Ovary (tissue), 9 donors: ENCODE results near the gene MEF2C. TPM values are rescaled to one million over a fixed set of nuclear protein-coding genes. Genes with fewer than 3 reads are reported as not detected.

ENCODE experiments used
- DNase-seq, 5 donors: peaks; one replicate each; pipeline ENCODE4 v3.0.0-alpha.2; 2019 to 2020
- H3K27ac ChIP-seq, 2 donors: fragments of 200-600 bp; one replicate each; pipeline versions ENCODE4 v1.5.1 to v1.8.0; 2019 to 2022
- H3K27me3 ChIP-seq: fragments of 200-600 bp; one replicate; pipeline ENCODE4 v1.8.0; 2022
- H3K36me3 ChIP-seq: fragments of 200-600 bp; sonication (generic); one replicate; pipeline ENCODE4 v1.5.1; 2019
- H3K4me1 ChIP-seq: one replicate; pipeline ENCODE4 v1.8.1; 2013; ENCODE audit warnings: mild to moderate bottlenecking, moderate library complexity; ENCODE audit not compliant: insufficient read depth
- H3K4me3 ChIP-seq: fragments of 200-600 bp; sonication (generic); one replicate; pipeline ENCODE4 v1.5.1; 2017
- H3K9me3 ChIP-seq, 2 donors: fragments of 200-600 bp in 1 of 2; sonication (generic) in 1 of 2; one replicate each; pipeline versions ENCODE4 v1.5.1 to v1.8.1; 2013 to 2019; ENCODE audit warnings: mild to moderate bottlenecking in 1 of 2, moderate library complexity in 1 of 2
- EP300 ChIP-seq: sonication (generic); formaldehyde crosslinking; IDR thresholded peaks from one replicate; pipeline ENCODE4 v1.6.1; 2017; ENCODE audit warnings: antibody characterized with exemption
- POLR2A ChIP-seq: fragments of 450-650 bp; IDR thresholded peaks from one replicate; pipeline ENCODE4 v1.6.1; 2017; ENCODE audit warnings: antibody characterized with exemption, mild to moderate bottlenecking, moderate library complexity
- WGBS, 3 donors: extraction: QIAGEN DNeasy Blood & Tissue Kit in 1 of 3; methylation state at CpG; one replicate each; pipeline versions ENCODE4 v1.1.5 to v1.1.7; 2013 to 2017; 5-methylcytosine and 5-hydroxymethylcytosine counted together
- intact Hi-C, 4 donors: fragments of 100-400 bp; cut with DNase I; formaldehyde crosslinking; loops; one replicate each; pipeline versions ENCODE4 v1.11.0 to v1.15.1; 2022 to 2023
- polyA plus RNA-seq, 2 donors: library from polyadenylated mRNA; stranded (reverse); fragments of 200-250 nt in 1 of 2; fragments of 350-450 nt in 1 of 2; fragmentation: Illumina TruSeq in 1 of 2; extraction: RNeasy Lipid Tissue Mini Kit (QIAGEN cat#74804) in 1 of 2; gene quantifications; one replicate each; pipeline ENCODE4 v1.2.3, GENCODE V29; 2013 to 2014
- total RNA-seq, 7 donors: library from RNA; depleted of rRNA in 2 of 7; stranded (reverse); fragments of >200 nt in 2 of 7; fragmentation: NEBNext Ultra II Directional in 3 of 7; extraction: Animal tissue kit (Norgen Biotek cat#: 25700) in 3 of 7; gene quantifications; one replicate each; pipeline versions ENCODE4 v1.1.0 to v1.2.4, GENCODE V29; 2016 to 2023
- TF ChIP-seq, protein P1 (sequence below), 3 donors: fragments of 450-650 bp in 2 of 3; fragments of 200-600 bp in 1 of 3; IDR thresholded peaks; one replicate each; pipeline versions ENCODE4 v1.5.1 to v1.8.0; 2016 to 2022; ENCODE audit warnings: antibody characterized with exemption in 3 of 3, mild to moderate bottlenecking in 1 of 3
- donor health status: DM: no; HTN: no; CAD: no; lungs with moderate emphysema.
- donor health status: DM: no; HTN: no; CAD: no.
- donor health status: Bipolar disorder and iron deficiency.
- donor health status: DM: yes; HTN: yes; CAD: no.
- donor health status: DM: no; HTN: no; CAD: no.
- donor health status: DM: yes; HTN: yes; CAD: no.

Gene MEF2C
- total and polyA plus RNA-seq, 9 donors, result 27.2 to 91.4 (median 73.8) TPM

DNA sequence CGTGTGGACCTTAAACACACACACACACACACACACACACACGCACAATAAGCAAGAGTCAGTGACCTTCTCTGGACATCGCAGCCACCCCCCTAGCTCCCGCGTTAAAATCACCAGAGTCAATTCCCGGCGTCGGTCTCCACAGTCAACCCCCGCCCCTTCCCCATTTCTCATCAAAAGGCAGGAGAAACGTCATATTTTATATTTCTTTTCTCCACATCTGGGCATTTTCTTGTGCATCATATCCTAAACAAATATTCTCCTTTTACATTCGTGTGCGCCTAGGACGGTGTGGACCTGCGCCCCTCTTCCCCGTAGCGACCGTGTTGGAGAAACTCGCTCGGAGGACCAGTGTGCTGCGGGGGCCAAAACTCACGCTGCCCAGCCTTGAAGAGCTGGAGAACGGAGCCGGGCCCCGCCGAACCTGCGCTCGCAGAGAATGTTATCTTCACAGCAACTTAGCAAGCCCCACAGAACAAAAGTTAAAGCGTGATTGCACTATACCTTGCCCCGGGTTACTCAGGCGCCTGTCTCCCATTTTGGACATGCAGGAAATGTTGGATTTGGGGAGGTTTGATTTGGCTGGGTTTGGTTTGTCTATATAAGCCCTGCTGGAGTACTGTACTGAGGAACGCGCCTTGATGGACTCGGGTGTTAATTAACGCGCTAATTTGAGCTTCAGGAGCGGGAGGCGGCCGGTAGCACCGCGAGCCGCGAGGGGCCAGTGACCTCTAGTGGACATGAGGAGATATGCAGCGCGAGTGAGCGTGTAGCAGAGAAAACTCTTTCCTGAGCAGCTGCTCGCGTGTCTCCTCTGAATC is 192.4 kb downstream of the MEF2C start:
- DNase-seq, result peak; percentile 34 to 74 (median 65)
- no peak for TF ChIP-seq POLR2A
- TF ChIP-seq, protein P1, sequence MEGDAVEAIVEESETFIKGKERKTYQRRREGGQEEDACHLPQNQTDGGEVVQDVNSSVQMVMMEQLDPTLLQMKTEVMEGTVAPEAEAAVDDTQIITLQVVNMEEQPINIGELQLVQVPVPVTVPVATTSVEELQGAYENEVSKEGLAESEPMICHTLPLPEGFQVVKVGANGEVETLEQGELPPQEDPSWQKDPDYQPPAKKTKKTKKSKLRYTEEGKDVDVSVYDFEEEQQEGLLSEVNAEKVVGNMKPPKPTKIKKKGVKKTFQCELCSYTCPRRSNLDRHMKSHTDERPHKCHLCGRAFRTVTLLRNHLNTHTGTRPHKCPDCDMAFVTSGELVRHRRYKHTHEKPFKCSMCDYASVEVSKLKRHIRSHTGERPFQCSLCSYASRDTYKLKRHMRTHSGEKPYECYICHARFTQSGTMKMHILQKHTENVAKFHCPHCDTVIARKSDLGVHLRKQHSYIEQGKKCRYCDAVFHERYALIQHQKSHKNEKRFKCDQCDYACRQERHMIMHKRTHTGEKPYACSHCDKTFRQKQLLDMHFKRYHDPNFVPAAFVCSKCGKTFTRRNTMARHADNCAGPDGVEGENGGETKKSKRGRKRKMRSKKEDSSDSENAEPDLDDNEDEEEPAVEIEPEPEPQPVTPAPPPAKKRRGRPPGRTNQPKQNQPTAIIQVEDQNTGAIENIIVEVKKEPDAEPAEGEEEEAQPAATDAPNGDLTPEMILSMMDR (IDR thresholded peaks at IDR 0.05), result peak; percentile 68 to 80 (median 73)
- intact Hi-C loops, result loop anchor here in 2 of 4 donors (5.0 kb wide), 1 partner anchor 908 kb away; no protein-coding TSS in a partner anchor
- Histone ChIP-seq H3K9me3 (no peaks in the 10 kb centered on the region), H3K27me3 (no peaks in the 10 kb centered on the region), H3K4me1 (no peaks in the 10 kb centered on the region), H3K4me3 (no peak overlapping the region), H3K27ac (no peak overlapping the region), H3K36me3 (no peaks in the 10 kb centered on the region)
- 4 to 5% (median 4%) methylated on average over 47 of the region's 47 CpGs for WGBS, 3 donors

DNA sequence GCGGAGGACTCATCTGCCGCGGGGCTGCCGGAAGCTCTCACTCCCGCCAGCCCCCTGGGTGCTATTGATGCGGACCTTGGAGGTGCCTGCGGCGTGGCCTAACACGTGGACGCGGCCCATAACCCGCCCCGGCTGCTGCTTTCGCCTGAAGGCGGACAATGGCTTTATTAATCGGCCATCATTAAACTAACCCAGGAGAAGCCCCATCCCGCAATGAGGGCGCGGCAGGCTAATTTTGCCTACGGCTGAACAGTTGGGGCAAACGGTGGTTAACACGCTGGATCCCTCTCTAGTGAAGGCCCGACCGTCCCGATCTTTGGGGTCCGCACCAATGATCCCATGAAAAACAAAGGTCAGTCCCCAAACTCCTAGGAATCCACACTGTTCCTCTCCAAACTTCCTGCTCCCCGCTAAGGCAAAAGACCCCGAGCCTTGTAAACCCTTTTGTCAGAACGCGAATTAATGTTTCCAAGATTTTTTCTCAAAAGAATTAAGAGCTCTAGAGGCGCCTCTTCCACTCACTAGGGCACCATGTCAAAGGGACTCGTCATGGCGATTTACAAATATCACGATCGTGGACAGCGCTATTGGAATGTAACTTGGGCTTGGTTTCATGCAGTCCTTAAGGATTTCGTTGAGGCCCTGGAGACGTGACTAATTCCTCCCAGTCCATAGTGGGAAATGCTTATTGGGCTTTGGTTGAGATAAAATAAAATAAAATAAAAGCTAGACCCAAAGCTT is 193.1 kb downstream of the MEF2C start:
- Histone ChIP-seq H3K4me1 (no peaks in the 10 kb centered on the region), H3K4me3 (no peak overlapping the region), H3K9me3 (no peaks in the 10 kb centered on the region), H3K27me3 (peaks cover 4% of the 10 kb centered on the region), H3K36me3 (no peaks in the 10 kb centered on the region), H3K27ac (no peak overlapping the region)
- intact Hi-C loops, result loop anchor here in 3 of 4 donors (5.0 to 10.0 kb wide), 2 partner anchors 905 to 908 kb away; no protein-coding TSS in a partner anchor
- 10 to 15% (median 11%) methylated on average over 37 to 38 of the region's 38 CpGs for WGBS, 3 donors
- TF ChIP-seq, protein P1 (IDR thresholded peaks at IDR 0.05), result no peak
- TF ChIP-seq EP300, result no peak
- no peak for TF ChIP-seq POLR2A
- DNase-seq, result no peak

DNA sequence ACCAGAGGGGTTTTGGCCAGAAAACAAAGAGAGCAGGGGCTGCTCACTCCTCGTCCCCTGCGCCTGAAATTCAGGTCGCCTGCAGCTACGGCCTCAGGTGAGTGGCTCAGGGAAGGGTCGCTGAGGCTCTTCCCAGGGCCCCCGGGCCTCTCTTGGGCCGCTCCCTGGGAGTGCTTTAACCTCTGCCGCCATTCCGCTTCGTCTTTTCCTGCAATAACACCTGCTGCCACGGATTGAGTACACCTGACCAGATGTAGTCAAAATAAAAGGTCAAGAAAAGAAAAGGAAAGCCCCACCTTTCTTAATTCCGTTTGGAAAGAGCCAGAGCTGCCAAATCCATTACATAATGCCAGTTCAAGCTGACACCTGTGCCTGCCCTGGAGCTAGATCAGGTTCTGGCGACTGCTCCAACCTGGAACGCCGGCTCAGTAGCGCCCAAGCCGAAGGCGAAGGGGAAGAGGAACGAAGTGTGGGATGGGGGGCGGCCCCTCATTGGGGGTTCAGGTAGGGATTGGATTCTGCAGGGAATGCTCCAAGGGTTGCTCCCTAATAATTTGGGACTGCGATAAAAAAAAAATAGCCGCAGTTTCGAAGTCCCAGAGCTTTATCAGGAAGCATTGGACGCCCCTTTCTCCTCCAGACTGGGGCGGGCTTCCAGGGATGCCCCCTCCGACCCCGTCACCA is 193.9 kb downstream of the MEF2C start:
- Histone ChIP-seq H3K27me3 (peaks cover 4% of the 10 kb centered on the region), H3K9me3 (no peaks in the 10 kb centered on the region), H3K4me1 (no peaks in the 10 kb centered on the region), H3K36me3 (no peaks in the 10 kb centered on the region), H3K27ac (no peak overlapping the region), H3K4me3 (no peak overlapping the region)
- TF ChIP-seq EP300, result no peak
- no peak for TF ChIP-seq POLR2A
- TF ChIP-seq, protein P1 (IDR thresholded peaks at IDR 0.05), result no peak
- no peak for DNase-seq
- intact Hi-C loops, result loop anchor here in 1 of 4 donors (10.0 kb wide), 1 partner anchor 904 kb away; no protein-coding TSS in a partner anchor
- WGBS, 3 donors, result 4 to 14% (median 11%) methylated on average over 27 of the region's 27 CpGs
